ENCODE data around the gene FFAR2.

Gene FFAR2

GRCh38 chr19:35491836-35492360 is 43.8 kb downstream of the FFAR2 start:
- DNase-seq: no peak

- no peak for DNase-seq
Observed at GRCh38 chr19:35493971-35494370, 45.9 kb downstream of the FFAR2 start.

- peak; percentile 17 for DNase-seq
Observed at GRCh38 chr19:35495107-35496064, 47.3 kb downstream of the FFAR2 start.

- DNase-seq: no peak
Observed at GRCh38 chr19:35497406-35497805, 49.3 kb downstream of the FFAR2 start.

GRCh38 chr19:35498220-35498619 is 50.2 kb downstream of the FFAR2 start:
- DNase-seq: no peak

GRCh38 chr19:35498984-35499527 is 51.0 kb downstream of the FFAR2 start:
- no peak for DNase-seq

GRCh38 chr19:35500611-35501010 is 52.6 kb downstream of the FFAR2 start:
- DNase-seq: no peak
